ENCODE results near the gene AP5Z1.

The AP5Z1 gene

DNA sequence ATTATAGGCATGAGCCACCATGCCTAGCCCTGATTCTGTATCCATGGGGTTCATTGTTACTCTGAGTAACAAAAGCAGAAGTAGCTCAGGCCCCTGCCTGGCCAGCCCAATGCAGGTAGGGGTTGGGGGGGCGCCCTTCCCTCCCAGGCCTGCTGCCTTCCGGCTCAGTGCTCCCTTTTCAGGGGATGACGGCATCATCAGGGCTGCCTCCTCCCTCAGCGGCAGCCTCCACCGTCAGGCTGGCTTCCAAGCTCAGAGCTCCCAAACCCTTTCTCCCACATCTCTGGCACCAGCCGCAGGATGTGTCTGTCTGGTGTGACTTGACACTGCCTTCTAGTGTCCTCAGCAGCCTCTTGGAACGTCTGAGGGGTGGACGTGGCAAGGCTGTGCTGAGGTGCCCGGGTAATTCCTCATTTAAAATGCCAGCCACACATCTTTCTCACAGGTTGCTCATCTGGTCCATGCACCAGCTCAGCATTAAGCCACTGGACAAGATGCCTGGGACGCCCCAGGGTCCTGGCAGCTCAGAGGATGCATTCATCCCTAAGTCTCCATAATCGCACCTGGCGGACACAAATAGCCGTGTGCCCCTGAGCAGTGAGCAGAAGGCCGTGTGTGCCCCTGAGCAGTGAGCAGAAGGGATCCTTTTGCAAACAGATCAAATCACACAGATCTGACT, 48.2 kb downstream of the AP5Z1 start:
- DNase-seq = no peak

DNA sequence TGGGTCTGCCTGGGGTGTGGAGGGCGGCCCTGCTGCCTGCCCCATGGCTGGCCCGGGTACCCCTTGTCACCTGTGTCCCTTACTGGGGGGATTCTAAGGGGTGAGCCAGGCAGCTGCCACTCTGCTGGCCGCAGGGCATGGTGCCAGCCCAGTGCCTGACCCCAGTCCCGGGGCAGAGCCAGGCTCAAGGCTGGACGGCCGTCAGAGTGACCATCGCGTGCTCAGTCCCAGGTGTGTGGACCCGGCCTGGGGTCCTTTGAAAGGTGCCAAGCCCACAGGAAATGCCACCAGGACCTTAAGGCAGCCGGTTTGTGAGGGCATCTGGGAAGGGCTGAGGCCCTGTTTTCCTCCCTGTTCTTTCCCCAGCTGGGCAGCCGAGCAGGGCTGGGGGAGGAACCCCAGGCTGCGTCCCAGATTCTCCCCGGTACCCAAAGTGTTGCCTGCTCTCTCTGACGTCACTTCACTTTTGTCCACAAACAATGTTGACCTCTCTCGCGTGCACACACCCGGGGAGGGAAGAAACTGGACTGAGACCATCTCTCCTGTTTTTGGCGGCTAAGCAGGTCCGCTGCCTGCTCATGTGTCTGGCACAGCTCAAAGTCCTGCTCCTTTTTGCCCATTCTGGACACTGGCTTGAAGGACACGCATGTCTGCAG, 48.8 kb downstream of the AP5Z1 start:
- no peak for DNase-seq

DNA sequence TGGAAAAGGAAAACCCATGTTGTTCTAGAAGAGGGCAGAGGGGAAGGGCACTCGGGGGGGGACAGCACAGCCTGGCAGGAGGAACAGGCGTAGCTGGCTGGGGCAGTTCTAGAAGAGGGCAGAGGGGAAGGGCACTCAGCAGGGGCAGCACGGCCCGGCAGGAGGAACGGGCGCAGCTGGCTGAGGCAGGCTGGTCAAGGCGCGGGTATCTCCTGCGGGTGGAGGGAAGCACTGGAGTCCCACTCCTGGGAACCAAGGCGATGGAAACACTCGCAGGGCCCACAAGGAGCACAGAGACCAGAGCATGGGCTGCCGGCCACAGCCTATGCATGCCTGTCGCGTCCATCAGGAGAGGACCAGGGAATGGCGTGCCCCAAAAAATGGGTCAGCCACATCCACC, 49.7 kb downstream of the AP5Z1 start:
- no peak for DNase-seq

DNA sequence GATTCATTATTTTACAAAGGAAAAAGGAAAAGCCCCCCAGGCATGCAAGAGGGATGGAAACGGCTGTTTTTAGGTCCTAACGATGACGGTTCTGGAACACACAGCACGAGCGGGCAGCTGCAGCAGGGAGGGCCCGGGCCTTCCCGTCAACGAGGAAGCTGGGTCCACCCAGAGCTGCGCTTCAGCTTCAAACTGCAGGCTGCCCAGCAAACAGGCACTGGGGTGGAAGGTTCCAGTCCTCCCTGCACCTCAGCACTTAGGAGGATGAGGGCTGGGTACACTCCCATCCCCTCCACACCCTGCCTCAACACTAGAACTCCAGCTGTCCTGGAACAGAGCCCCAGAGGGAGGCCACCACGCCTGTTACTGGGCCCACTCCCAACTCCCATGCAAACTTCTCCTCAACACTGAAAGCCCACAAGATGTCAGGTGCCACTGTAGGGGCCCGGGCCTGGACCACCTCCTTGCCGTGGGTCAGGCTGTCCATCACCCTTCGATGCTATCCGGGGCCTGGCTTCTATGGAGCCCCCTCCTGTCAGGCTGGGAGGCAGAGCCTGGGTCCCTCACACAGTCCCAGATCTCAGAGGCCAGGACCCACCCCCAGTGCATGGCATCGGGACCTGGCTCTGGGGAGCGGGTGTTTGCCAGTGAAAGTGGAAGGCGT, 53.4 kb downstream of the AP5Z1 start:
- no peak for DNase-seq

DNA sequence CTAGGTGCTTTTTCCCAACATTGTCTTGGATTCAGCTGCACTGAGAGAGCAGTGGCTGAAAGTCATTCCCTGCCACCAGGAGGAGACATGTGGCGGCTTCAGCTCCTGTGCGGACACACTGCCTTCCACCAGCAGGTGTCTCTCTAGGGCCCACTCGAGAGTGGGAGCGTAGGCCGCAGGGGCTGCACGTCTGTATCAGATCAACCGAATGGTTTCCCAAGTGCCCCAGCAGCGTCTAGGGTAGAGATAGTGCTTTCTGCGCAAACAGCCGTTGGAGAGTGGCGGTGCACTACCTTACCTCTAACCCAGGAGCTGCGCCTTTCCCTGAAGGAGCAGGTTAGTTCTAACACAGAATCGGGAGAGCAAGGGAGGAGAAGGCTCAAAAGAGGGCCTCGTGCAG, 54.8 kb downstream of the AP5Z1 start:
- peak; percentile 62 for DNase-seq

DNA sequence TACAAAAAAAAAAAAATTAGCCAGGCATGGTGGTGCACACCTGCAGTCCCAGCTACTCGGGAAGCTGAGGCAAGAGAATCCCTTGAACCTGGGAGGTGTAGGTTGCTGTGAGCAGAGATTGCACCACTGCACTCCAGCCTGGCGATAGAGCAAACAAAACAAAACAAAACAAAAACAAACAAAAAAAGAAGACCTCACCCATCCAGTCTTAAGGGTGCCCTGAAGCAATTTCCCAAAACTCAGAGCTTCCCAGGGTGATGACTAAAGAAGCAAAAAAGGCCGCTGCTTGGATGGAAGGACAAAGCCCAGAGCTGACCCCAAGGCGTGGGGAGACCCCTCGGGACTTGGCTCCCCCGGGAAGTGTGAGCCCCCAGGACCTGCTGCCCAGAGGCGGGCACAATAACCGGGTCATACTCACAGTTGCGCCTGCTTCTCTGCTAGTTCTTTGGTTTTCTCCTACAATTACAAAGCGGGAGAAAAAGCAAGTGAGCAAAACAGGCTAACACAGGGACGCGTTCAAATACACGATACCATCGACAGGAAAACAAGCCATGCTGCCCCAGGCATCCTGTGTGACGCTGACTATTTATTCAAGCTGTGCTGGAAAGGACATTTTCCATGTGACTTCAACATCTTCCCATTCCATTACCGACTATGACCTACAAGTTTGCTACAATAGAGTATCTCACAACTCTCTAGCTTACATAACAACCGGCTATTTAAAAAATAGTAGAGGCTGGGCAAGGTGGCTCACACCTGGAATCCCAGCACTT, 56.5 kb downstream of the AP5Z1 start:
- DNase-seq = no peak

DNA sequence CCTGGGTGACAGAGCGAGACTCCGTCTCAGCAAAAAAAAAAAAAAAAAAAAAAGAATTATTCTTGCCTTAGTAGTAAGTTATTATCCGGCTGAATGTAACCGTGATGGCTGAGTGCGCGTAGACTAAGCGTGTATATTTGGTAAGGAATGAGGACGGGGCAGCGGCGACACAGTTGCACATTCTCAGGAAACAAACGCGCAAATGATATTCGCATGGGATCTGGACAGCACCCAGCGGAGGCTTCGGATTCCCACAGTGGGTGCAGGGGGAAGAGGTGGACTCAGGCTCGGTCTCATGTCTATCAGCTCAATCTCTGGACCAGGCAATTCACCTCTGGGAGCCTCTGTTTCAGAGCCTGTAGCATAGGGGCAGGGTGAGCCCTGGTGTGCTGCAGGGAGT, 57.3 kb downstream of the AP5Z1 start:
- no peak for DNase-seq

DNA sequence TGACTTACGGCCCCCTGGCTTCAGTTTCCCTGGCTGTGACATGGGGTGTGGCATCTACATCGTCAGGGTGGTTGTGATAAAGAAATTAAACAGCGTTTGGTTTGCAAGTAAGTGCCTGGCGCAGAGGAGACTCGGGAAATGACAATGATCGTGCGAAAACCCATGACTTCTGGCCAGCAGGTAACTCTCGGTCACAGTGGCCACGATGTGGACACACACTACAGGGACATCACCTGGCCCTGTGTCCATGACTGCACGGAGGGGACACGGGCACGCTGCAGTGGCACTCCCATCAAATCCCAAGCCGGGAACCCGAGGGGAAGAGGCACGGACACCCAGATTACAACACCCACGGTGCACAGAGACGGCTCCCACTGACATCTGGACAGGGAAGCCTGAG, 57.8 kb downstream of the AP5Z1 start:
- no peak for DNase-seq

DNA sequence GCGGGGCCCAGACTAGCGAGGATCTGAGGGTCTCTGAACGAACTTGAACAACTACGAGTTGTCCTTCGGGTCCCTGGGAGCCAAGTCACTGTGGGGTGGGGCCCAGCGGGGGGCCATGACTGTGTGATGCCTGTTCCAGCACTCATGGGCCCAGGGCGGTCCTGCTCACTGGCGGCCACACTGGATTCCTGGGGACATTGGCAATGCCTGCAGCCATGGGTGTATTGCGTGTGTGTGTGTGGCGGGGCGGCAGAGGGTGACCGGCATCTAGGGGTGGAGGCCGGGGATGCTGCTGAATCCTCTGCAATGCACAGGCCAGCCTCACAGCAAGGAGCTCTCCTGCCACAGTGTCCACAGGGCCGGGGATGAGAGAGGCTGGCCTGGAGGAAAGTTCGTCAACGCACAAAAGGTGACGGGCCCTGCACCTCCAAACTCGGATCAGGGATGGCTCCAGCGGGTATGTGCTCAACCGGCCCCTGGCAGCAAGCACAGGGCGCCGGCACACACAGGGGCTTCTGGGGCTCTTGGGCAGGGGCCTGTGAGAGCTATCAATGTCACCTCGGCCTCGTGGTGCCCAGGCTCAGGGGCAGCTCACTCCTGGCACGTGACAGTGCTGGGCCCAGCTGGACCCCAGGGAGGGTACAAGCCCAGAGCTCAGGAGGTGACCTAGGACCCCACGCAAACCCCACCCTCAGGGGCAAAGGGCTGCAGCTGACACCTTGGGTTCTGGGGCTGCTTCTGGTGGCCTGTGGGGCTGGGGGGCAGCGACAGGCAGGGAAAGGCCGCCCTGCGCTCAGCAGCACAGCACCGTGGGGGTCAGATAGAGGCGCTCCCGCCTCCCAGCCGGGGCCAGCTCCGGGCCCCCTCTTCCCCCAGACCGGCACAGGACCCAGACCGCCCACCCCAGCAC, 58.5 kb downstream of the AP5Z1 start:
- no peak for DNase-seq

DNA sequence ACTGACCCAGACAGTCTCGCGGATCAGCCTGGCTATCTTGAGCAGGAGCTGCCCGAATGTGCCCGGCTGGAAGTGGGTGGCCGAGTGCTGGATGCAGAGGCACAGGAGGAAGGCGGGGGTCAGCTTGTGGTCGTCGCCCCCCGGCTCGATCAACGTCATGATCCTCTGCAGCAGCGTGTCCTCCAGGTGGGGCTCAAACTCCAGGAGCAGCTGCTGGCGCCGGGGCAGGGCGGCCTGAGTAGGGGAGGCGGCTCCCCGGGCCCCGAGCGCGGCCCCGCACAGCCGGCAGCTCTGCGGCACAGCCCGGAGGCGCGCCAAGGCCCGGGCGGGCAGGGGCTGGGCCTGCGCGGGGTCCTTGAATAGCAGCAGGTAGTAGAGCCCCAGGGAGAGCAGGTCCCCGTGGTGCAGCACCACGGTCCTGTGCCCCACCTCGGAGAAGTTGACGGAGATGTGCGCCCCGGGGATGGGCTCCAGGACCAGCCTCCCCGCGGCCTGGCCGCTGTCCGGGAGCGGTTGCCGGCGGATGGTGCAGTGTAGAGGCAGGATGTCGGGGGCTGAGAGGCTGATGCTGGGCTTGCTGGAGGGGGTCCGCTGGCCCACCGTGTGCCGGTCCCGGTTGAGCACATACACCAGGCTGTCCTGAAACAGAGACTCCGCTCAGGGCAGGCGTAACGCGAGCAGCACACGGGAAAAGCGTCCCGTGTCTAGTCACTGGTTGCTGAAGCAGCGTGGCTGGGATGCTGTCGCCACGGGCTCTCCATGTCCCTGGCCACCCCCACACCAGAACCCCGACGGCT, 59.4 kb downstream of the AP5Z1 start:
- DNase-seq = no peak

DNA sequence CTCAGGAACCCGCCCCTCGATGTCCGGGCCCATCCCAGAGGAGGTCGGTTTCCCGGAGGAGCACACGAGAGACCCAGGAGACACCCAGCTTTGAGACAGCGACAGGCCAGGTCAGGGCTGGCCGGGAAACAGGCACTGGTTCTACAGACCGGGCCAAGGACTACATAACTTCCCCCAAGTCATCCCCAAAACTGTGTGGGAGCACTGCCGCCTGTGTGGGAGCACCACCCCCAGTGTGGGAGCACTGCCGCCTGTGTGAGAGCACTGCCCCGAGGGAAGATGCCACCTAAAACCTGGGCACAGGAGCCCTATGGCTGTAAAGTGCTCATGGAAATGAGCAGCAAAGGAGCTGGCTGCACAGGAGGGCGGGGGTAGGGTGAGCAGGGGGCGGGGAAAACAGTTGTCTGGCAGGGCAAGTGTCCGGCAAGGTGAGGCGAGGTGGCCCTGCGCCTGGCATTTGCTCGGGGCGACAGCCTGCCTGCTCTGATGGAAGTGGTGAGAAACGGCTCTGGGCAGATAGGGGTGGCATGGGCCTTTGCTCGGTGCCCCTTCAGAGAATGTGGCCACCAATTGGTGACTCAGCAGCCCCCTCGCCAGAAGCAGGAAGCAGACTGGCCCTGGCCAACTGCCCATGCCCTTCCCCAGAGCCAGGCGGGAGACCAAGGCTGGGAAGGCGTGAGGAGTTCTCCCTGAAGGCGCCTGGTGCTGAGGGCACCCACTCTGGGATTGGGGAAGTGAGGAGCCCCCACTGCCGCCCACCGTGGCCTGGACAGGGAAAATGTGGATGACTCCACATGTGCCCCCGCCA, 60.2 kb downstream of the AP5Z1 start:
- no peak for DNase-seq

DNA sequence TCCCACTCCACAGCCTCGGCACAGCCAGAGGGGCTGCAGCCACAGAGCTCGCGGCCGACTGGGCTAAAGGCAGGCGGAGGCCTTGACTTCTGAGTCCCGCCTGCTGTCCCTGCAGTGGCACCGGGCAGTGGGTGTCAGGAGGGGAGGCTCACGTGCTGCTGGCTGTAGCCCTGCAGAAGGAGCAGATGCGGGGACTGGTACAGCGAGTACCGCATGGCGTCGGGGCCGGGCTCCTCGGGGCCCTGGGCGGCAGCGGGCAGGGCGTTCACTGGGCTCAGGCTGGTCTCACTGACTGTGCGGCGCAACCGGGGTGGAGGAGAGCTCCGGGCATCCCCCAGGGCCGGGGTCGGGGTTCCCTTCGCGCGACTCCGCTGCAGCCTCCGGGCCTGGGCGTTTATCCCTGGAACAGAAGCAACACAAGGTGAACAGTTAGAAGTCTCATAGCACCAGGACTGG, 60.8 kb downstream of the AP5Z1 start:
- DNase-seq = no peak

DNA sequence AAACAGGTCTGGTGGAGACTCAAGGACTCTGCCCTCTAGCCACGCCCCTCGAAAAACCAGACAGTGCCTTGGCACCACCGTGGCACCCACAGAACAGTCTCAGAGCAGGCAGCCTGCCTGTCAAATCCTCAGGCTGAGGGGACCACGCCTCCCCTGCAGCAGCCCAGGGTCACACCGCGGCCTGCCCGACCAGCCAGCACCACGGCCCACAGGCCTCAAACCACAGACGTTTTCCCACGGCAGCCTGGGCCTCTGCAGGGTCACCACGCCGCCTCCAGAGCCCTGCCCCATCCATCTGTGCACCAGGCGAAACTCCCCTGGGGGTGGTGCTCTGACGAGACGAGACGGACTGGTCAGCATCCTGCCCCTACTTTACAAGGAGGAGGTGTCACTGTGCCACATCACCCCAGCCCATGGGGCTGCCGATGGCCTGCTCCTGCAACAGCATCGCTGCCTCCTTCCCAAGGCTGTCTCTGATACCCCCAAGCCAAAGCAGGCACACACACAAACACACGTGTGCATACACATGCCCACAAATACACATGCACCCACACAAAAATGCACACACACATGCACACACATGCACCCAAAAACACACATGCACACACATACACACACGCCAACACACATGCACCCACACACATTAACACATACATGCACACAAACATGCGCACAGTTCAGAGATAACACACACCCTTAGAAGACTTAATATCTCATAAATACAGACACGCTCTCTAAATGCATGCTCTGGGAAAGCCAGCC, 61.8 kb downstream of the AP5Z1 start:
- DNase-seq = no peak

DNA sequence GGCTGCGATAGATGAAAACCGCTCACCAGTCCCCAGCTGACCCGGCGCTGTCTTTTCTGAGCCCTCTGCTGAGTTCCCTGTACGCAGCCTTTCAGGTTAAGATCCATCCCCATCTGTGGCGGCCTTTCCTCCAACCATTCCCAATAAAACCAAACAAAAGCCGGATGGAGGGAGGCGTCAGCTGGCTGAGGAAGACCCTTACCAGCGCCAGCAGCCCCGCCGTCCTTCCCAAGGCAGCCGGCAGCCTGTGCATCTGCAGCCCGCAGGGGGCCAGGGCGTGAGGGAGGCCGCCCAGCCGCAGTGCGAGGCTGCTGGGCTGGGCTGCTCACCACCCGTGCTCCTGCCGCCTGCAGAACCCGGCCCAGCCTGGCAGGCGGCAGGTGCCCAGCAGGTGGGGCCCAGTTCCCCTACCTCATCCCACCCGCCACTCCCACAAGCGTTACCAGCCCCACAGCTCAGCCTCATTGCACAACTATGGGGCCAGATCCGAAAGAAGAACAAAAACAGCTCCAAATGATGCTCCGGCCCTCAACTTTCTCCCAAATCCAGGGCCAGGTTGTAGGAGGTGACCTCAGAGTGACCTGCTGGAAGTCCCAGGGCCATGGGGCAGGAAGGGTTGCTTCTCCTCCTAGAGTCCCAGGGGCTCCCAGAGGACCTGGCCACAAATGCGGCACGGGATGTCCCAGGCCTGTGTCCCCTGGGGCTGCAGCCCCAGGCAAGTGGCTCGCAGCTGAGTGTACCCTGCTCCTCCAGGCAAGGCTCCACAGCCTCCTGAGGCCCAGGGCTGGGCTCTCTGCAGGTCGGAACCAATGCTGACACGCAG, 62.6 kb downstream of the AP5Z1 start:
- no peak for DNase-seq

DNA sequence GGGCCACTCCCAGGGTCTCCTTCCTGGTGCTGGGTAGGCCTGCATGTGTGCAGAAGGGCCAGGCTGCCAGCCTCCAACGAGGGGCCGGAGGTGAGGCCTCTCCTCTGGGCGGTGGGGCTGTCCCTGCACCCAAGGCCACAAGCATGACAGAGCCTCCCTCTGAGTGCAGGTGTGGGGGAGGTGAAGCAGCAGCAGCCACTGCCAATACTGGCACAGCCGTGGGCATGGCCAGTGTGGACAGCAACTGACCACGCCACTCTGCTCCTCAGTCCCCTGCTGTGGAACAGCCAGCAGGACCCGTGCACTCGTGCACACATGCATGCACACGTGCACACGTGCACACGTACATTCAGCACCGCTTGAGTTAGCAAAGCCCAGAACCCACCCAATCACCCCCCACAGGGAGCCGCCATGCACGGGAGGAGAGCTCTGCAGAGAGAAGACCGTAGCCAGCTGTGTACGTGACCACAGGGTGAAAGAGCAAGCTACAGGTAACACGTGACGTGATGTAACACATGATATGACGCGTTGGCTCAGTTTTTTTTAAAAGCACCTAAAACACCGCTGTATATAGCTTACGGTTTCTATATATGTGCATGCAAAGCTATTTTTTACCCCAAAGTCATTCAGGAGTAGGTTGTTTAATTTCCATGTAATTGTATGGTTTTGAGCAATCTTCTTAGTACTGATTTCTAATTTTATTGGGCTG, 63.4 kb downstream of the AP5Z1 start:
- no peak for DNase-seq

DNA sequence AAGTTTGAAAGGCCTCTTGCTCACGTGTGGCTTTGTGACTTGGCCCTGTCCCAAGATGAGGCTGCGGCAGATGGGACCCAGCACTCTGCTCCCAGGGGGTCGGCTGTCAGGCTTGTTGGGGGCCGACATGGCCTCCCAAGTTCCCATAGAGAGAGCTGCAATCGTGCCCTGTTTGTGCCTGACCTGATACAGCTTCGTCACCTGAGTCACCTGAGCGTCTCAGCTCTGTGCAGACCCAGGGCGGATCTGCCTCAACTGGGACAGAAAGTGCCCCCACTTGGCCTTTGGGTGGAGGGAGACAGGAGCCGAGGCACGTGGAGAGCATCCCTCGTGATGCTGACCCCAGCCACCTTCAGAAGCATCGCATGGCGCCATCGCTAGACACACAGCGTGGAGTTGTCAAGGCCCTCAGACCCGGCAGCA, 64.7 kb downstream of the AP5Z1 start:
- no peak for DNase-seq

Data from CD4-positive, alpha-beta T cell treated with Interleukin-15 for 1 hour (primary cell).